Measurements from ENCODE around the gene AGRN.

AGRN gene

DNA sequence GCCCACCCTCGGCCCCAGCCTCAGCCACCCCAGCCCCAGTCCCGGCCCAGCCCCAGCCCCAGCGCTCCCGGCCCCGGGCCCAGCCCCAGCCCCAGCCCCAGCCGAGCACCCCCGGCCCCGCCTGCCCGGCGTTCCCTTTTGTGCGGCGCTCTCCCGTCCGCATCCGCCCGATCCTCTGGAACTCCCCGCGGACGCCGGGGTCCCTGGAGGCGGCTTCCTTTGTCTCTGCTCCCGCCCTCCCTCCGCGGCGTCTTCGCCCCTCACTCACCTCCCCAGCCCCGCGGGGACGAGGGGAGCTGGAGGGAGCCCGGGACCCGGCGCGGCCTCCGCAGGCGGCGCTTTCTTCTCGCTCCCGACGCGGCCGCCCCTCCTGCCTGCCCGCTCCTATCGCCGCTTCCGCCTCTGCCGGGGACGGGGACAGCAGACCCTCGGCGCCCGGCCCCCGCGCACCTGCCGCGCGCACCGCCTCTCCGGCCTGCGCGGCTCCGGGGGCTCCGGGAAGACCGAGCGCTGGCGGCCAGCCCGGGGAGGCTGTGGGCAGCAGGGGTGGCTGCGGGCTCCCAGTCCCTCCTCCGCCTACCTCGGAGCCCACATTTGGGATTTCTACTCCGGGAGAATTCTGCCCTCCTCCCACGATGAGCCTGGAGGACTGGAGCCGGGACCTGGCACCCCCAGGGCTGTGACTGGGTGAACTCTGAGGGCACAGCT lies 14.0 kb downstream of the AGRN start:
- no peak for TF ChIP-seq TSHZ2 (CRISPR knock-in tag; IDR thresholded peaks at IDR 0.05)
- no peak for TF ChIP-seq ZNF565 (CRISPR knock-in tag; conservative IDR thresholded peaks at IDR 0.05; ENCODE audit: low read depth)
- no peak for TF ChIP-seq ZC3H10 (CRISPR knock-in tag; IDR thresholded peaks at IDR 0.05)
- TF ChIP-seq BACH2 (CRISPR knock-in tag; IDR thresholded peaks at IDR 0.05; ENCODE audit: borderline replicate concordance): no peak
- no peak for TF ChIP-seq PPARA (CRISPR knock-in tag; IDR thresholded peaks at IDR 0.05; ENCODE audit: borderline replicate concordance)
- no peak for TF ChIP-seq ESRRG (CRISPR knock-in tag; IDR thresholded peaks at IDR 0.05)
- no peak for TF ChIP-seq PATZ1 (CRISPR knock-in tag; IDR thresholded peaks at IDR 0.05; ENCODE audit: borderline replicate concordance)
- TF ChIP-seq RARB (CRISPR knock-in tag; IDR thresholded peaks at IDR 0.05): no peak
- no peak for TF ChIP-seq ZFP3 (CRISPR knock-in tag; IDR thresholded peaks at IDR 0.05)
- TF ChIP-seq ISL1 (CRISPR knock-in tag; IDR thresholded peaks at IDR 0.05): no peak
- ATAC-seq: no peak

GRCh38 chr1:1034439-1034781 lies 14.5 kb downstream of the AGRN start:
- TF ChIP-seq RARB (CRISPR knock-in tag; IDR thresholded peaks at IDR 0.05) (no peak), BACH2 (CRISPR knock-in tag; IDR thresholded peaks at IDR 0.05; ENCODE audit: borderline replicate concordance) (no peak), SNAI2 (CRISPR knock-in tag; IDR thresholded peaks at IDR 0.05) (no peak), ZNF70 (CRISPR knock-in tag; IDR thresholded peaks at IDR 0.05) (no peak), GLIS3 (CRISPR knock-in tag; IDR thresholded peaks at IDR 0.05) (no peak), OSR1 (CRISPR knock-in tag; IDR thresholded peaks at IDR 0.05) (no peak), ZNF565 (CRISPR knock-in tag; conservative IDR thresholded peaks at IDR 0.05; ENCODE audit: low read depth) (no peak), ZFP3 (CRISPR knock-in tag; IDR thresholded peaks at IDR 0.05) (no peak), ESRRG (CRISPR knock-in tag; IDR thresholded peaks at IDR 0.05) (no peak), CSRNP3 (CRISPR knock-in tag; IDR thresholded peaks at IDR 0.05) (no peak), CSDC2 (CRISPR knock-in tag; IDR thresholded peaks at IDR 0.05) (no peak), PATZ1 (CRISPR knock-in tag; IDR thresholded peaks at IDR 0.05; ENCODE audit: borderline replicate concordance) (no peak), TOX (CRISPR knock-in tag; IDR thresholded peaks at IDR 0.05; ENCODE audit: borderline replicate concordance) (no peak), ZFP30 (CRISPR knock-in tag; IDR thresholded peaks at IDR 0.05) (no peak)
- ATAC-seq: no peak

GRCh38 chr1:1035291-1035943 lies 15.5 kb downstream of the AGRN start:
- no peak for ATAC-seq
- TF ChIP-seq CSDC2 (CRISPR knock-in tag; IDR thresholded peaks at IDR 0.05): no peak
- no peak for TF ChIP-seq TOX (CRISPR knock-in tag; IDR thresholded peaks at IDR 0.05; ENCODE audit: borderline replicate concordance)
- TF ChIP-seq ZNF8 (CRISPR knock-in tag; IDR thresholded peaks at IDR 0.05): no peak
- TF ChIP-seq ZNF565 (CRISPR knock-in tag; conservative IDR thresholded peaks at IDR 0.05; ENCODE audit: low read depth): no peak
- no peak for TF ChIP-seq ISL1 (CRISPR knock-in tag; IDR thresholded peaks at IDR 0.05)
- TF ChIP-seq ZNF70 (CRISPR knock-in tag; IDR thresholded peaks at IDR 0.05): no peak
- TF ChIP-seq GLIS3 (CRISPR knock-in tag; IDR thresholded peaks at IDR 0.05): no peak
- TF ChIP-seq PPARA (CRISPR knock-in tag; IDR thresholded peaks at IDR 0.05; ENCODE audit: borderline replicate concordance): no peak
- TF ChIP-seq ZC3H10 (CRISPR knock-in tag; IDR thresholded peaks at IDR 0.05): no peak
- TF ChIP-seq POU6F1 (CRISPR knock-in tag; IDR thresholded peaks at IDR 0.05; ENCODE audit: borderline replicate concordance, low read depth): no peak

All from SK-N-SH treated with all-trans-retinoic acid at 6 μM for 48 hours (cell line).